Measurements from ENCODE around the gene IFIT3.

GRCh38 chr10:89327803-89328441 is at the start of gene IFIT3:
- TF ChIP-seq EZH2 (IDR thresholded peaks at IDR 0.05; ENCODE audit: insufficient read depth, poor library complexity, severe bottlenecking) (no peak), EZH2phosphoT487 (IDR thresholded peaks at IDR 0.05; ENCODE audit: insufficient read depth, low read depth) (no peak)
